Activated naive CD4-positive, alpha-beta T cell treated with Interleukin-2 at 50 U/mL for 16 hours (primary cell): ENCODE results near the gene IL1RN.

Experiments
- DNase-seq: peaks from one replicate; pipeline ENCODE4 v3.0.0-alpha.2; 2020

Gene IL1RN

DNA sequence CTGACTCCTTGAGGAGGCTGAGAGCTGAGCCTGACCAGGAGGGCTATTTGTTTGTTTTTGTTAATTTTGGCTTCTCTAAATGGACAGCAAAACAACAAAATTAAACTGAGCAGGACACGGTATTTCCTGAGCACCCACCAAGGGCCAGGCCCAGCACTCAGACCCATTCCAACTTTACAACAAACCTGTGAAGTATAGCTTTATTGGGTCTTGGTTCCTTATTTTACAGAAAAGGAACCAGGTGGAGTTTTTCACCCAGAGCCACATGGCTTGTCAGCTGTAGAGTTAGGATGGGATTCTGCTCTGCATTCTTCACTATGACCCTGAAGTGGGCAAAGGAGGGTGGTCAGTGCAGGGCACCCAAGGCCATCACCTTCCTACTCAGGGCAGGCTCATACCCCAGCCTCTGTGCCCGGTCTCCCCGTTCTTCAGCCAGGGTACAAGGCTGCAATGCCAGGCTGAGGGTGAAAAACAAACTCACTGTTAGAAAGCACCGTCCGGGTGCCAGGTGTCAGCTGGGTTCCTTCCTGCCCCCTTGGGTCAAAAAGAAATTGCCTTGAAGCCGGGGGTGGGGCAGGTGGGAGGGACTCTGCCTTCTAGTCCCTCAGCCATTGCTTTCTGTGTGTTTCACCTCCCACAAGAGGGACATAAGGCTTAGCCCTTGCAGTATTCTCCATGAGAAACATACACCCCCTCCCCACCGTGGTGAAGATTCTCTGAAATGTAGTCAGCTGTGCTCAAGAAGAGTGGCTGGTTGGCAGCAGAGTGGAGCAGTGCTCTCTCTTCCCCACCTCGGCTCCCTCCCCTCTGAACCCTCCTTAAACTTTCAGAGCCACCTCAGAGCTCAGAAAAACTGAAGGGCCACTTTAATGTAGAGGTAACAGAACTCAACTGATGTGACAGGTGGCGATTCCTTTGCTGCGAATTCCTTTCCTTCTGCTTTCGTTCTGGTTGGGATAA lies 48.6 kb downstream of the IL1RN start:
- peak; percentile 30 for DNase-seq

DNA sequence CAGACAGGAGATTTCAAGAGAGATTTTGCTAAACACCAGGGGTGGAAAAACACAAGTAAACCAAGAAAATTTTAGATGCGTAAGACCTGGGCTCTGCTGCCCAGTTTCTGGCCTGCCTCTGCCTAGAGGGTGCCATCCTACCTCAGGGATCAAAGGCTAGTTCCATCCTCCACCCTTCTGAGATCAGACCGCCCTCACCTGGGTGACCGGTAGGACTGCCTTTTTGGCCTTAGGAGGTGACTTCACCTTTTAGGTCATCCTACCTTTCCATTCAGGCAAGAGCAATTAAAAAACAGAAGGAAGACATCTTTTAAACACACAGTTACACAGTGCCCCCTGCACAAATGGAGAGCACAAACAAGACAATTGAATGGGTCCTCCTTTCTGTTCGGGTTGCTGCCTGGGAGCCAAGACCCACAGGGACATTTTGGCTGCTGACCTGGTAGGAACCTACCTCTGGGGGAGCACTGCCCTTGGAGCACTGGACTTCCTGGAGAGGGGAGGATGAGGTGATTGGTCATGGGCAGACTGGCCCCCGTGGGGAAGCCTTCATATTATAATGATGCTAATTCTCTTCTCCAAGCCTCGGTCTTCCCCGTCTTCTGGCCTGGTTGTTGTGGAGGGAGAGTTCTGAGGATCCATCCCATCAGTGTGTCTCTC lies 49.4 kb downstream of the IL1RN start:
- DNase-seq, result no peak

DNA sequence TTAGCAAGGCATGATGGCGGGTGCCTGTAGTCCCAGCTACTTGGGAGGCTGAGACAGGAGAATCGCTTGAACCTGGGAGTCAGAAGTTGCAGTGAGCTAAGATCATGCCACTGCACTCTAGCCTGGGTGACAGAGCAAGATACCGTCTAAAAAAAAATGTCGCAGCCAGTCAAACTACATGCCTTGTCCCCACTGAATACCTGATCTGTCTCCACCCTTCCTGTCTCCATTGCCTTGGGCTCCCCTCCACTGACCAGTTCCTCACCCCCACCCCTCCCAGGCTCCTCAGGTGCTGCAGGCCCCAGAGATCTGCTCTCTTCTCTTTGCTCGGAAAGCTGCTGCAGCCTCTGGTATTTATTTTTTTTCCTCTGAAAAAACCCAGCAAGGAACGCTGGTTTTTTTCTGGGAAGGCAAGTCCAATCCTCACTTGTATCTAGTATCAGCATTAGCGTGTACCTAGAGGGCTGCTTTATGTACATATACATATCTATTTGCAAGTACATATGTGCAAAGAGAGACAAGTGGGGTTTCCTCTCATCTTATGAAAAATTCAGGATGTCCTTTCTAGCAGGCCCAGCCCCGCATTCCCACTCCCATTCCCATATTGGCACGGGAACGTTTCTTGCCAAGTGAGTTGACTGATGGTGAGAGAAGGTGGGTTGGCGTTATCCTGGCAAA lies 50.8 kb downstream of the IL1RN start:
- no peak for DNase-seq

DNA sequence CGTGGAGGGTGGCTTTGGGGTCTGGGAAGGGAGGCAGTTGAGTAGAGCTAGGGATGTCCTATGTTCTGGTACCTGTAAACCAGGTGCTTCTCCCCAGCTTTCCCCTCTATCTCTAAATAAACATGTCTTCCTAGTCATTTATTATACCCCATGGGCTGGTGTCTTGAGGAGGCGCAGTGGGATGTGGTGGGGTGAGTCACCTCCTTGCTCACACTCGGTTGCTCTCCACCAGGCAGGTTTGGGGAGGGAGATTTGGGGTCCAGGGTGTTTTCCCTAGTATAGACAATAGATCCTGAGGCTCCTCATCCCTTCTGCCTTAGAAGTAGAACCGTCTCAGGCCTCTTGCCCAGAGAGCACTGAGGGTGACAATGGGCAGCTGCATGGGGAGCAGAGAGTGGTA lies 51.5 kb downstream of the IL1RN start:
- peak; percentile 58 for DNase-seq

DNA sequence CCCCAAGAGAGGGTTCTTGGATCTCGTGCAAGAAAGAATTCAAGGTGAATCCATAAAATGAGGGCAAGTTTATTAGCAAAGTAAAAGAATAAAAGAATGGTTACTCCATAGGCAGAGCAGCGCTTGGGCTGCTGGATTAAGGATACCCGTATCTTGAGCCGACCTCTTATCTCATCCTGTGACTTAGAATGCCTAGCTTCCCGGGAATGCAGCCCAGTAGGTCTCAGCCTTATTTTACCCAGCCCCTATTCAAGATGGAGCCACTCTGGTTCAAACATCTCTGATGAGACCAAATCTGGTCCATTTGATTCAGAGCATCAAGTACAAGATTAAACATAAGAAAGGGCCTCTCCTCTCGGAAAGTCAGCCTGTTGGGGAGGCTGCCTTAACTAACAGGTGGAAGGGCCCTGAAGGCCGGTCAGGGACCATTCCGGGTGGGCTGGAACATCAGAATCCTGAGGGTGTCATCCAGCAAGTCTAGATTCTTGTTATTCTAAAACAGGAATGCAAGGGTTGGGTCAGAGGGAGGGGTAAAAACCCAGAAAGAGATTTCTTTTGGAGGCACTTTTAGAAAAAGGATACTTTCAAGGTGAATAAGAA lies 52.1 kb downstream of the IL1RN start:
- DNase-seq, result no peak

DNA sequence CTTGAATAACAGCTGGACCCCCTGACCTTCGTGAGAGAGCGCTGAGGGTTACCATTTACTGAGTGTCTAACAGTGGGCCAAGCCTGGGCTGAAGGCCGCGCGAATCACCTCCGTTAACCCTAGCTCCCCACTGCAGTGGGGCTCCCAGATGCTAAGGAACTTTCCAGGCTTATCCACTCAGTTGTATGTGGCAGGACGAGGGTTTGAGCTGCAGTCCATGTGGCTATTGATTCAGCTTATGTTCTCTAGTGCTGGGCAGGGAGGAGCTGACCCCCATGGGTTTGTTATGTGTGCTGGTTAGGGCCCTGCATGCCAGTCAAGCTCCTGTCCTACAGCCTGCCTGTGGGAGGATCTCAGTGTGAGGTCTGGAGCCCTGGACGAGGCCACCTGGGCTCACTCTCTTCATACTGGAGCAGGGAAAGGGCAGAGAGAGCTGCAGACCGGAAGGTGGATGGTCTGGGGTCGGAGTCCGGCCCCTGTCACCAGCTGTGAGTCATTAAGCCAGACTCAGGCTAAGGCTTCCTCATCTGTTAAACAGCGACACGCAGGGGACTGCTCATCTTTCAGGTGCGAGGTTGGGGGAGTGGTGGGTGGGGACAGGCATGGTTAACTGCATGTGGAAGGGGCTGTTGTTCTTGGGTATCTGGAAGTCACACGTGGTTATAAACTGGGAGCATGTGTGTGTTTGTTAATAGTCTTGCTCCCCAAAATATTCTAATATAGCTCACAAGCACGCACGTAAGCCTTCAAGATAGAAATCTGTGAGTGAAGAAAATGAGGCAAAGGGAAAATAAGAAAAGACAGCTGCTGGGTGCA lies 52.9 kb downstream of the IL1RN start:
- no peak for DNase-seq

DNA sequence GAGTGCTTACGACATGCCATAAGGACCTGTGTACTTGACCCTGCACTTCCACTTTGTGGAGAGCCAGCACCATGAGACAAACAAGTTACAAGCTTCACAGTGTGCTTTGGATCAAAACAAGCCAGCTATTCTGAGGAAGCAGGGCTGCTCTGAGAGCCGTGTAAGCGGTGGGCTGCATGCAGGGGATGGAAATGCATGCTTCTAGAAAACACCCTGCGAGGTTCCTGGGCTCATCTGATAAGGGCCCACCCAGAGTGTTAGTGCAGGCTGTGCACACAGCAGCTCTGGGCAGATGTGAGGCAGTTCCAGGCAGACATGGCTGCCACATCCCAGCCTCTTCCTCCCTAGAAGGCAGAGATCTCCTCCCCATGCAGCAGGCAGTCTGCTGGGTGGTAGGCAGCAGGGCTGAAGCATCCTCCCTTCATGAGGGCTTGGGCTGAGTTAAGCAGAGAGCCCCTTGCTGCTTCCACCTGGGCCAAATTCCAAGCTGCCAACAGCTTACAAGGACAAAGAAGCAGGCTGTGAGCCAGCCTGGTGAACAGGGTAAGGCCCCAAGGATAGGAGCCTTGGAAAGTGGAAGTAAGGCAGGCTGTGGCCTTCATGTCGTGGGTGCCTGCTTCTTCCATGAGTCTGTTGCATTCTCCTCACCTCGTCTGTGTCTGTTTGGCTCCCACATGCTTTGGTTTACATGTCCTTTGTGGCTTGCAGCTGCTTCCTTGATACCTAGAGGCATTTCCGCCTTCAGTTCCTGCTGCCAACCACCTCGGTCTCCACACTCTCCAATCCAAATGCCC lies 54.1 kb downstream of the IL1RN start:
- DNase-seq, result no peak

DNA sequence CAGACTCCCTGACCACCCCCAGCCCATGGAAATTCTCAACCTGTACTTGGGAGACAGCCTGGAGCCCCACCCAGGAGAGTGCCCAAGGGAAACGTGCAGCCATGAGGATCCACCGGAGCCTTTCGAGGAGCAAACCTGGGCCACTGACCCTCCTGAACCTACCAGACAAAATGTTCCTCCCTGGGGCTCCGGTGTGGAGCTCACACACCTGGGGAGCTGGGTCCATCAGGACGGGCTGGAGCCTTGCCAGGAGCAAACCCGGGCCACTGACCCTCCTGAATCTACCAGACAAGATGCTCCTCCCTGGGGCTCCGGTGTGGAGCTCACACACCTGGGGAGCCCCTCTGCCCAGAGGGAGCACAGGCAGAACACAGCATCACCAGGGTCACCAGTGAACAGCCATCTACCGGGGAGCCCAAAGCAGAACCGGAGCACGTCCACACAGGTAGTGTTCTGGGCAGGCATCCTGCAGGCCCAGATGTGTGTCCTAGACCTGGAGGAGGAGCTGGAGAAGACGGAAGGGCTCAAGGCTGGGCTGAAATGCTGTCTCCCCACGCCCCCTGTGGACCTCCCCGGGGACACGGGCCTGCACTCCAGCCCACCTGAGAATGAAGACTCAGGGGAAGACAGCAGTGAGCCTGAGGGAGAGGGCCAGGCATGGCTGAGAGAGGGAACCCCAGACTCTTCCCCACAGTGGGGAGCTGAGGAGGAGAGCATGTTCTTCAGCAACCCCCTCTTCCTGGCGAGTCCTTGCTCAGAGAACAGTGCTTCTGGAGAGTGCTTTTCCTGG lies 55.3 kb downstream of the IL1RN start:
- no peak for DNase-seq

DNA sequence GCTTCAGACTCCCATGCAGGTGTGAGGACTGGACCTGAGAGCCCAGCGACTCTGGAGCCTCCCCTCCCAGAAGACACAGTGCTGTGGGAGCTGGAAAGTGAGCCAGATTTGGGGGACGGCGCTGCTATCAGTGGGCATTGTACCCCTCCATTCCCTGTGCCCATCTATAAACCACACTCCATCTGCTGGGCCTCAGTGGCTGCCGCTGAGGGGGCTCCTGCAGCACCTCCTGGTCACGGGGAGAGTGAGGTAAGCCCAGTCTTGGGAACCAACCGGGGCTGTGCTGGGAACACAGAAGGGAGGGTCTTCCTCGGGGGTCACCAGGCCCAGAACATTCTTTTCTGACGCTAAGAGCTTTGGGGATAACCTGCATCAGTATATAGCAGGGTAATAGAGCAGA lies 55.9 kb downstream of the IL1RN start:
- DNase-seq, result no peak
